AG20443 (cell line): Measurements from ENCODE around the gene AZIN2.
"Not testable (repeated sequence)": the region's sequence is repeated elsewhere in the genome, so short reads cannot be mapped to it uniquely, and the experiment has no call there.

Experiments
- DNase-seq: peaks from one replicate; pipeline ENCODE4 v3.0.0; 2012; ENCODE audit warnings: low spot score, mixed read lengths

The AZIN2 gene

DNA sequence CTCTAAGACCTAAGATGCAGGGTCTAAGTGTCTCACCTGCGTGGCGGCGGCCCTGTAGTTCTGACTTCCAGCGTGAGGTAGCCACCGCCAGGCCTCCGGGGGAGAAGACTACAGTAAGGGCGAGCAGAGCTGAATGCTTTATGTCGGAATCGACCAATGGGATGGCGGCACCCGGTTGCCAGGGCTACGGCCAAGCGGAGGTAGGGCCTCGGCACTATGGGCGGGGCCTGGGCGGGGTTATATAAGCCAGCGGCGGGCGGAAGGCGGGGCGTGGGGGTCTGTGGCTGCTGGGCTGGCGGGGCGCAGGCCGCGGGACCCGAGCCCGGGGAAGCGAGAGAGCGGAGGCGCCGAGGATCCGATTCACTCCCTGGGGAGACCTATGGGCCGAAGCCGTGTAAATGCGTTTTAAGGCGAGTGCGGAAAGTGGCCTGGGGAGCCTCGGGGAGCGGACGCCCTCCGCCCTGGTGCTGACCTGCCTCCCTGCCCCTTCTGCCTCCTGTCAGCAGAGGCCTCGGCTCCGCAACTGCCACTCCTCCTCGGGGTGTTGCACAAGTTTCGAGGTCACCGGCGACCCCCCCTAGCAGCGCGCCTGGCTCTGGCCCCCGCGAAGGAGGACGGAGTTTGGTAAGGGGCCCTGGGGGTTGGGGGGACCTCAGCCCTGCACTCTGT lies at the start of gene AZIN2:
Gene AZIN2, plus strand, starts transcription at position 269 of the 669 bp plus-strand sequence. CDS start 1,097 bp downstream, outside the sequence.
- DNase-seq = peak; percentile 98

DNA sequence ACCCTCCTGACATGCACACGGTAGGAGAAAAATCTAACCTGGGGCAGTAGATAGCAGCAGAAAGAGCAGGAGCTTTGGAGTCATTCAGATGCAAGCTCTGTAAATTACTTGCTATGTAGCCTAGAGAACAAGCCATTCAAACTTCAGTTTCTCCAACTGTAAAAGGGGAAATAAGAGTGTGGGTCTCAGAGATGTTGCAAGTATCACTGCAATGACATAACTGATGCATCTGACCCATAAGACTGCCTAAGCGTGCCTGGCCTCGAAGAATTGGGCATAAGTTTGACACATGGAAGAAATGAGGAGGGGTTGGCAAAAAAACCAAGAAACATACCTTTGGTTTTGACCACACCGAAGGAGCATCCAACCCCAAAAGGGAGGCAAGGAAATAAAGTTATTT lies 49.4 kb upstream of the AZIN2 start:
- no peak for DNase-seq

DNA sequence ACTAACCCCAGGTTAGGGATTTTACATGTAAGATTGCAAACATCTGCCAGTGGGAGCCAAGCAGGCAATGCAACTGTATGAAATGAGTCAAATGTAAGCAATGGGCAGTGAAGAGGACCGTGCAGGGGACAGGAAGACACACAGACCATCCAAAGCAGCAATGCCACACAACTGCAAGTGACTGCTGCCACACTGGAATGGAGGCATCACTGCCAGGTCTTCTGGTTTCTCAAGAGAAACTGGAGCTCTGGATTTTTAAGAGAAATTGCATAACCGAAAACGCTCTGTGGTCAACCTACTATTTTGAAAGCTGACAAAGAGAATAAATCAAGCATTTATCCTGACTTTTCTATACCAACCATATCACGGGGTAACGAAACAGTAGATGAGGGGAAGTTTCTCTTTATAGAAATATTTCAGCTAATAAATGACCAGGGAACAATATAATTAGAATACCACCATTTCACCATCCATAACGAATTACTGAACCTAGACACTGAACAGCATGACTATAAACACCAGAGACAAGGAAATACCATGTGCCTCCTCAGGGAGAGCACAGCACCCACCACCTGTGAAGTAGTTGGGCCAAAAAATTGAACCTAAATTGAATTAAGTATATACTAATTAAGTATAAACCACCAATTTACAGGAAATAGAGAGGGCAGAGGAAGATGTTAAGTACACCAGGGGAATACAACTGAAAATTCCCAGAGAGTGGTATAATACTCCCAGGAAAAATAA lies 48.7 kb upstream of the AZIN2 start:
- no peak for DNase-seq

DNA sequence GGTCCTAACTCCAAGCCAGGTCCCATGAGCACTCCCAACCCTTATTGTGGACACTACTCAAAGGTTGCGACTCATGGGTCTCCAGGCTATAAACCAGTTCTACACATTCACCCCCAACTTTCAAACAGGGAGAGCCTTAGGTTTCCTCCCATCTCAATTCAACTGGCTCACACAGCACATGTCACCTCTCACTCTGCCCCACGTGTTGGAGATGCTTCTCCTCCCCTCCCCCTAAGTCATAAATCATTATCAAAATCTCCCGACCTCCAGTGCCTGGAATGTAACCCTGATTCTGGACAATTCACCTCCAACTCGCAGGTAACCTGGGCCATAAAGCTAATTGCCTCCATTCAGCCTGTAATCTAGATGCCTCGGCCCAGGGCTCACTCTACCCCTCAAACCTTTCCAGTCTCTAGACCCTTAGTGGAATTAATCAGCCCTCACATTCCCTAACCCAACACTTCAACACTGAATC lies 44.9 kb upstream of the AZIN2 start:
- peak; percentile 24 for DNase-seq

DNA sequence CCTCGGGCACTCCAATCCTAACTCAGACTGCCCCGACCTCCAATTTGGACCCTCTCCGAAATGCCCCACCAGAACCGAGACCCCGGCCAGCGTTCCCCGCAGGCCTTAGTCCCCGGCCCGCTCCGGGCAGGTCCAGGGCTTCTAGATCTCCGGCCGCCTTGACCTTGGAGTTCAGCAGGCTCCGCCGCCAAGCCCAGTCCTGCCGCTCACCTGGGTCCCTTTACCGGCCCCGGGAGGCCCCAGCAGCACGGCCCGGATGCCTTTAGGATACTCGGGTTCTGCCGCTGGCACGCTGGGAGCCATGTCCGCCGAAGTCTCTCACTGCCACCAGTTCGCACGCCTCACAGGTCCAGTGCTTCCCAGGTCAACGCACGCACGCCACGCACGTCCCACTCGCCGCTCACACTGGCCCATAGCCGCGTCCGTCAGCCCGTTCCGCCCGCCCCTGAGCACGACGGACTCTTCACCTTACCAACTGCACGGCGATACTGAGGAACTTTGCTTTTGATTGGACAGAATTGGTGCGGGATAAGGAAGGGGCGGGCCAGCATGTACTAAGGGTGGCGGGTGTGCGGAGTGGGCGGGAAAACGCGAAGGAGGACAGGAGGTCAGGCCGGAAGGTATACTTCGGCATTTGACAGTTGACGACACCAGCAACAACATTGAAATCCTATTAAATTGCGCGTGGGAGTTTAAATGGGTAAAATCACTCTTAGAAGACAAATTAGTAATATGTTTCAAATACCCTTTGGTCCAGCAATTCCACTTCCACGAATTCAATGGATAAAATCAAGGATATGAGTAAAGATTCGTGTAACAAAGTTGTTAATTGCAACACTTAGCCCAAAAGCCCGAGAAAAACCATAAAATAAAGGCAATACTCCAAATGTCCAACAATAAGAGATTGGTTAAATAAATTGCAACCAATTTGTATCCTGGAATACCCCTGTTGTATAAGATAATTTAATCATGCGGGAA lies 44.1 kb upstream of the AZIN2 start, which contains the start of gene AK2:
Gene AK2, minus strand, starts transcription at position 358 of the 978 bp plus-strand sequence. Its CDS starts 55 bp downstream, at position 303.
- DNase-seq = peak; percentile 98

DNA sequence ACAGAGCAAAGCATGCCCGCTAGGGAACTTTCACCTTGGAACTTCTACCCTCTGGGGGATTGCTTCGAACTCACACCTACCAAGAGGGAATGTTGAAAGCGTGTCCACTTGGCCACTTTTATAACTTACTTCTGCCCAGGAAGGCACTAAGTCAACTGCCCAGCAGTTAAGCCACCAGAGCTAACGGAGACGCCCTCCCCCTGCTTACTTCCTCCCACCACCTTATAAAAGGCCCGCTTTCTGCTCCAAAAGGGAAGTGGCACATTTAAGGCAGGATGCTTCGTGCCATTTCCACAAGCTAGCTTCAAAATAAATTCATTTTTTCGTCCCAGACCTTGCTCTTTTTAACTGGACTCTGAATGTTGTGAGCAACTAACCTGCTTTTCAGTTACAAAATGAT lies 41.1 kb upstream of the AZIN2 start:
- DNase-seq = no peak

DNA sequence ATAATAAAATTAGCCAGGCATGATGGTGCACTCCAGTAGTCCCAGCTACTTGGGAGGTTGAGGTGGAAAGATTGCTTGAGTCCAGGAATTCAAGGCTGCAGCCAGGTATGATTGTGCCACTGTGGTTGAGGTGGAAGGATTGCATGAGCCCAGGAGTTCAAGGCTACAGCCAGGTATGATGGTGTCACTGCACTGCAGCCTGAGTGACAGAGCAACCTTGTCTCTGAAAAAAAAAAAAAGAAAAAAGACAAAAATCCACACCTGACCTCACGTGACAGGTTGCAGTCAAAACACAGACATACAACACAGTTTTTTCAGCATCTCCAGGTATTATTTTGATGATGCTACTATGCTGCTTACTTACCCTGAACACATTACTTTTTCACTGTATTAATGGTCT lies 39.9 kb upstream of the AZIN2 start:
- DNase-seq = no peak

DNA sequence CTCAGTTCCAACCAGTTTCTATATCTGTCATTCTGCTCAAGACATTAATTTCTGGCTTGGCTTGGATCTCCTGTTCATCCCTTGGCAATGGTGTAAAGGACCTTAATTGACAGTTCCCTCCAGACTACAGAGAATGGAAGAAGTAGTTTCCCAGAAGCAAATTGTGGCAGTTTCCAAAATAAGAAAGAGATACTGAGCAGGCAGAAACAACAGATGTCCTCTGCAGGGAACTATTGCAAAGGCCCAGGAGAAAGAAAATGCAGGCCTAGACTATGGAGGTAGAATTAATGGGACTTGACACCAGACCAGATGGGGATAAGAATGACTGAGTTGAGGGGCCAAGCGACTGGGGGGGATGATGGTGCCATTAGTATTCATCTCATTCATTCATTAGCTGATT lies 38.1 kb upstream of the AZIN2 start:
- DNase-seq = no peak

DNA sequence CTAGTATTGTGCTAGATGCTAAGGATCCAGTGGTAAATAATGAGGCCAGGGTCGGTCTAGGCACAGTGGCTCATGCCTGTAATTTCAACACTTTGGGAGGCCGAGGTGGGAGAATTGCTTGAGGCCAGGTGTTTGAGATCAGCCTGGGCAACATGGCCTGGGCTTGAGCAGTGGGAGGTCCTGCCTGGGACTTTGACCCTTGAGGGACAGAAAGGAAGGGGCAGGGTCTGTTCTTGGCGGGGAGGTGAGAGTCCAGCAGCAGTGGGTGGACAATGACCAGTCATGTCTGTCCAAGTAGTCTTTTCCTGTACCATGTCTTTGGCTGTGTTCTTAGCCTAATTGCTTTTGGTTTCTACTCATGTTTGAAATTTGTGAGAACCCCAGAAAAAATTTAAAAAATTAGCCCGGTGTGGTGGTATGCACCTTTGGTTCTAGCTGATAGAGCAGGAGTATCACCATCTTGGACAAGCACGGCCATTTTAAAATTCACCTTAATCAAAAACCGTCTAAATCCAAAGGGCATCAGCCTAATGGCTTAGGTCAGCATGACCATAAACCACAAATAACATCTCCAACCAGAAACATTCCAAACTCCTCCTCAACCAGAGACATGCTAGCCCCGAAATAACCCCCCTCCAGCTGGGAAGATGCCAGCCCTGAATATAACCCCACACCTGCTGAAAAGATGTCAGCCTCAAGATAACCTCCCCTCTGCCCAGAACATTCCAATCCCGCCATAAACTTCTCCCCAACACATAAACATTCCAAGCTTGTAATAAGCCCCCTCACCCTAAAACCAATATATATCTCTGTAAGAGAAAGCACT lies 37.5 kb upstream of the AZIN2 start:
- DNase-seq = no peak

DNA sequence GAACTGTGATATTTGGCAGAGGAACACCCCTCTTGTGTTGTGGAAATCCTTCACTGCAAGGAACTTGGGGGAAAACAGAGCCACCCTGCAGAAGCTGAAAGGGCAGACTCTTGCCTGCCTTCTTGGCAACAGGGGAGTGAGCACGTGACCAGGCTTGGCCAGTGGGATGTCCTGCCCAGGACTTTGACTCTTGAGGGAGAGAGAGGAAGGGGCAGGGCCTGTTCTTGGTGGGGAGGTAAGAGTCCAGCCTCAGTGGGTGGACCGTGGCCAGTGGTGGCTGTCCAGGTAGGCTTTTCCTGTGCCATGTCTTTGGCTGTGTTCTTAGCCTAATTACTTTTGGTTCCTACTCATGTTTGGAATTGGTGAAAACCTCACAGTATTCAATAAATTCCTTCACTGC lies 35.7 kb upstream of the AZIN2 start:
- no peak for DNase-seq

DNA sequence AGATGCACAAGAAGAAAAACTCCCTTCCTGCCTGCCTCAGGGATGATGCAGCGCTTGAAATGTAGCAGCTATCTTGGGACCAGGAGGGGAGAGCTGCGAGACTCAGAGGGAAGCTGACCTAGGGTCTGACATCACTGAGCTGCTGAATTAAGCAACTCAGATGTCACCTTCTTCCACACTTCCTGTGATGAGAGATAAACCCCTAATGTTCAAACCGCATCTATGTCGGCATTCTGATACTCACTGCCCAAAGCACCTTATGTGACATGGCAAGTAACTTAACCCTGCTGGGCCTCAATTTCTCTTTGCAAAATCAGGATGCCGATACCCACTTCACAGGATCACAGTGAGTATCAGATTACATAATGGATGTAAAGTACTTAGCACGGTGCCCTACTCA lies 35.1 kb upstream of the AZIN2 start:
- no peak for DNase-seq

DNA sequence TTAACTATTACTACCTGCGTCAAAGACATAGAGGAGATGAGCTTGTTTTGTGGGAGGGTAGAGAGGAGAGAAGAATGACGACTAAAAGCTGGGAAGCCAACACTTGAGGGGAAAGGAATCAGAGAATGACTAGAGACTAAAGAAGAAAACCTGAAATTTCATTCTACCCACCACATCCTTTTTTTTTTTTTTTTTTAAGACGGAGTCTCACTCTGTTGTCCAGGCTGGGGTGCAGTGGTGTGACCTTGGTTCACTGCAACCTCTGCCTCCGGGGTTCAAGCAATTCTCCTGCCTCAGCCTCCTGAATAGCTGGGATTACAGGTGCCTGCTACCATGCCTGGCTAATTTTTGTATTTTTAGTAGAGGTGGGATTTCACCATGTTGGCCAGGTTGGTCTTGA lies 34.7 kb upstream of the AZIN2 start:
- DNase-seq = not testable (repeated sequence)

DNA sequence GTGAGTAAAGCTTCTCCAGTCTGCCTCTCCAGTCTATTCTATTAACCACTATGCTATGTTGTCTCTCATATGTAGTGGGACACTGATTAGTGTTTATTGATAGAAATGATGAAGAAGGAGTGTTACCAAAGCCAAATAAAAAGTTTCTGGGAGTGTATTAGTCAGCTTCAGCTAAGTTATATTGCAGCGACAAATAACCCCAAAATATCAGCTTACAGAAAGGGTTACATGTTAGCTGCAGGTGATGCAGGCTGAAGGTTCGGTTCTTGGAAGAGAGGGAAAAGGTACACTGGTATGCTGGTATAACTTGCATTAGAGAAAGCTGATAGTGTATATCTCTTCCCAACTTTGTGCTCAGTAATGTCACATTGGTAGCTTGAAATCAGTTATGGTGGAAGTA lies 33.7 kb upstream of the AZIN2 start:
- no peak for DNase-seq

DNA sequence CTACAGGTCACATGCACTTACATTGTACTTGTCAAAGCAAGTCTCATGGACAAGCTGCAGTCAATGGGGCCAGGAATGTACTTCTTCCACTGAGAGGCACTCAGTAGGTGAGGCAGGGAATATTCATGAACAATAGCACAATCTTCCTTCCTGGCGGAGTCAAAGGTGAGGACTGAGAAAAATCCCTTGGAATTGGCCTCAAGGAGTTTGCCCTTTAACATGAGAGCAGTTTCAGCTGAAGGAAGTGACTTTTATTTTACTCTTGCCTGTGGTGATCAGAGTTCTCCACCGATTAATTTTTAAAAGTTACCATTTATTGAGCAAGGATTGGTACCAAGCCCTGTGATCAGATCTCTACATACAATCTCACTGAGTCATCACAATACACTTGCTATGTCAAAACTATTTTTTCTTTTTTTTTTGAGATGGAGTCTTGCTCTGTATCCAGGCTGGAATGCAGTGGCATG lies 33.1 kb upstream of the AZIN2 start:
- peak; percentile 25 for DNase-seq

DNA sequence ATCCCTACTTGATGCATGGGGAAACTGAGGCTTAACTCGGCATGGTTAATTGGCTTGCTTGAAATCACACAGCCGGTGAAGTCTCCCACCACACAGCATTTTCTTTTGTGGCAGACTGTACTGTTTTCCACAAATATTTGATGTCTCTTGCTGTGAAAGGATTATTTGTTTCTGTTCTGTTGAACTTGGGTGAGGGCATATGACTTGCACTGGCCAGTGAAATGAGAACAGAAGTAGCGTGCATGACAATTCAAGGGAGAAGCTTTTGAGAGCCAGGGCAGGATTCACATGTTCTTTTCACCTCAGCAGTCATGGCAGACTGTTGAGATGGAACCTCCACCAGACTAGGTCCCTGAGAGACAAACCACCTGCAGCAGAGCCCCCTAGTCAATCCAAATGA lies 32.5 kb upstream of the AZIN2 start:
- no peak for DNase-seq

DNA sequence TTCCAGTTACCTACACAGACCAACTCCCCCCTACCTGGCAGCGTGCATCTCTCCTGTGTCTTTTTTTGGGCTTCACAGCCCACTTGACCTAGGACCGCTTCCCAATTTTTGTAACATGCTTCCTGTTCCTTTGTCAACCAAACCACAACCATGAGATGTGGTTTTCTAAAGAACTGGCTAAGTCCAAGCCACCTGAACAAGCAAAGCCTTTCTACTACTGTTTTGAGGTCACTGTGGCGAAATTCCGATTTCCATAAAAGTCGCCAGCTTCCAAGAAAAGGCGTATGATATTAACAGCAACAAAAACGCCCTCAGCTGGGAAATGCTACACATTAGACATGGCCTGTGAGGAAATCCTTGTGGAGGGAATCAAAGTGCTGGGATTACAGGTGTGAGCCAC lies 31.6 kb upstream of the AZIN2 start:
- no peak for DNase-seq

DNA sequence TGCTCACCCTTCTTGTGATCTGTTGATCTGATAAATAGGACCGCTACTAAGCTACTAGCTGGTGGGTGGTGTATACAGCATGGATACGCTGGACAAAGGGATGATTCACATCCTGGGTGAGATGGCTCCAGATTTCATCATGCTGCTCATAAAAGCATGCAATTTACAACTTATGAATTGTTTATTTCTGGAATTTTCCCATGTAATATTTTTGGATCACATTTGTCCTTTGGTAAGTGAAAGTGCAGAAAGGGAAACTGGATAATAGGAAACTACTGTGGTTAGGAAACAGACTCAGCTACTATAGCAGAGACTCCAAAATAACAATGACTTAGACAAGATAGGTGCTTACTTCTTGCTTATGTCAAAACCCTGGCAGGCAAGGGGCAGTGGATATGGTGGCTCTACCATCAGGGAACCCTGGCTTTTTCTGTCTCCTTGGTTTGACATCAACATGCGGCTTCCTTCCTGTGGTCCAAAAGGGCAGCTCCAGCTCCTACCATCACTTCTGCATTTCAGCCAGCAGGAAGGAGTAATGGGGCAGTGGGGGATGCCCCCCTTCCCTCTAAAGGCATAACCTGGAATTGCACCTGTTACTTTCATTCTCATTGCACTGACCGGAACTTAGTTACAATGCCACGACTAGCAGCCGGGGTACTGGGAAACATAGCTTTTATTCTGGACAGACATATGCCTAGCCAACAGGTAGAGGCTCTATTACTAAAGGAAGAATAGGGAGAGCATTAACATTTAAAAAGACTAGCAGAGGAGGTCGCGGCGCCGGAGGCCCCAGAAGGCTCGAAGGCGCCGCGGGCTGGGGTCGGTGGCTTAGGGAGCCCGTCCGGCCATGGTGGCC lies 30.5 kb upstream of the AZIN2 start:
- no peak for DNase-seq

DNA sequence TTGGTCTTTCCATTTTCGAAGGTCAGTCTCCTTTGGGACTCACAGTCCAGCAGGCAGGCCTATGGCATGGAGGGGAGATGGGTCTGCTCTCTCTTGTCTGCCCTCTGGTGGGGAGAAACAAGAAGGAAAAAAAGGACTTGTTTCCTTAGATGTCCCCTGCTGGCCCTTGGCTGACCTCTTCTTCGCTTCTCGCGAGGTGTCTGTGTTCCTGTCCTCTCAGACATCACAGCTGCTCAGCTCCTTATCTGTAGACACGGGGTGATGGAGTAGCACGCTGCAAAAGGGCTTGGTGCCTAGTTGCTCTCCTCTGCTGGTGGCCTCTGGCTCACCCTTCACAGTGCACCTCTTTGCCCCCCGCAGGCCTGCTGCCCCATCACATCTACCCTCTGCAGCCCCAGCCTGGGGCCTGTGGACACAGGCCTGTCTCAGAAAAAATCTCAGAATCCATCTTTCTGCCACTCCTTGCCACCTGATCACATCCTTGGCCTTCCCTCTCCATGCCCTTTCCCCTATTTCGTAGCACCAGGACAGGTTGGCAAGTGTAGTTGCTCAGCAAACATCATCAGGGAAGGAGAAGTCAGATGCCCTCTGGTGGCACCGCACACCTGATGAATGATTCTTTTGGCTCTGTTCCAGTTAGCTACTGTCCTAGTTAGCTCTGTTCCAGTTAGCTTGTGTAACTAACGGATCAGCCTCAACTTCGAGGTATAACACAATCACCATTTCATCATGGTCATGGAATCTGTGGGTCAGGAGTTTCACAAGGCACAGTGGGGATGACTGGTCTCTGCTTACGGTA lies 25.5 kb upstream of the AZIN2 start:
- peak; percentile 78 for DNase-seq

DNA sequence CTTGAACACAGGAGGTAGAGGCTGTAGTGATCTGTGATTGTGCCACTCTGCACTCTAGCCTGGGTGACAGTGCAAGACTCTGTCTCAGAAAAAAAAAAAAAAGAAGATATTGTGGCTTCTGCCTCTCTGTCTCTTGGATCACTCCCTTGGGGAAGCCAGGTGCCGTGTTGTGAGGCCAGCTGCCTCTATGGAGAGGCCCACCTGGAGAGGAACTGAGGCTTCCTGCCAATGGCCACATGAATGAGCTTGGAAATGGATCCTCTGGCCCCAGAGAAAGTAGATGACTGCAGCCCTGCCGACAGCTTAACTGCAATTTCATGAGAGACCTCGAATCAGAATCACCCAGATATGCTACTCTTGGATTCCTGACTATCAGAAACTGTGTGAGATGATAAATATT lies 24.5 kb upstream of the AZIN2 start:
- DNase-seq = no peak
